Measurements from ENCODE around the gene POLD3.

POLD3 gene

DNA sequence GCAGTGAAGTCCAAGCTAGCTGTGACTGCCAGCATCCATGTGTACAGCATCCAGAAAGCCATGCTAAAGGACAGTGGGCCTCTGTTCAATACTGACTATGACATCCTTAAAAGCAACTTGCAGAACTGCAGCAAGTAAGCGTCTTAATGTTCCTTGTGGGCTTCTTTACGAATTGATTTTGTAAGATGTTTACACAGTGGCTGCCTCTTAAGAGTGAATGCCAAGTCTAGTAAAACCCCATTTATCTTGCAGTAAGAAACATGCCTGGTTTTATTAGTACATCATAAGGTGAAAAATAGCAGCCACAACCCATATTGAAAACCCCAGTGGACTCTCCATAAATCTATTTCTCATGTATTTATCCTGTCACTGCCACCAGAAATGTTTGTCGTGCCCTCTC, 20.5 kb downstream of the POLD3 start:
- Mint-ChIP-seq H3K36me3 (peaks cover 9% of the 10 kb centered on the region), H3K27me3 (no peaks in the 10 kb centered on the region), H3K9me3 (no peaks in the 10 kb centered on the region), H3K27ac (no peak overlapping the region), H3K4me3 (no peak overlapping the region), H3K4me1 (no peaks in the 10 kb centered on the region)

DNA sequence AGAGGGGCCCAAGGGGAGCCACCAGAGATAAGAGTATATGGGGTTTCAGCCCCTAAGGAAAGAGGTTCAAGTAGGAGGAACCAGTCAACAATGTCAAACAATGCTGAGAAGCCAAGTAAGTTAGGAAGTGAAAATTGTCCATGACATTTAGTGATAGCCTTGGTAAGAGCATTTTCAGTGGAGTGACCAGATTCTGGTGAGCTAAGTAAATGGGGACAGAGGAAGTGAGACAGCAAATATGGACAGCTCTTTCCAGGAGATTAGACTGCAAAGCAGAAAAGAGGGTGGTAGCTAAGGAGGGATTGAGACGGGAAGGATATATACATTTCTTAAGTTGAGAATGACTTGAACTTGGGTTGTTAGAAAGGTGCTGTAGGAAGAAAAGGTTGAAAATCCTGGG, 22.9 kb downstream of the POLD3 start:
- Mint-ChIP-seq H3K4me1 (no peaks in the 10 kb centered on the region), H3K36me3 (peaks cover 16% of the 10 kb centered on the region), H3K9me3 (no peaks in the 10 kb centered on the region), H3K27me3 (no peaks in the 10 kb centered on the region), H3K27ac (no peak overlapping the region), H3K4me3 (no peak overlapping the region)

DNA sequence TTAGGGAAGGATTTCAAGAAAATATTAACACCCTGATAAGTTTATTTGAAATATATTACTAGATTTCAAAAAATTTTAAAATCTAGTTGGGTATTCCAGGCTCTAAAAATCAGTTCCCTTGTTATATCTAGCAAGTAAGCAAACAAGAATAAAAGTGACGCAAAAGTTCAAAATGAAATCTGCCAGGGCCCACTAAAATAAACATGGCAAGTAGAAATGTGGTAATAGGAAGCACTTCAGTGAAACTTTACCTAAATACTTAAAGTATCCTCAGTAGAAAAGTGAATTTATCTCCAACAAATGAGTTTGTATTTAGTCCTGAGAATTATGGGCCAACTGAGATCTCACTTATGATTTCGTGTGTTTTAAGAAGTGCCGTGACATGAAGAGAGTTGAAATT, 23.6 kb downstream of the POLD3 start:
- Mint-ChIP-seq H3K36me3 (peaks cover 19% of the 10 kb centered on the region), H3K27ac (no peak overlapping the region), H3K9me3 (no peaks in the 10 kb centered on the region), H3K4me1 (no peaks in the 10 kb centered on the region), H3K4me3 (no peak overlapping the region), H3K27me3 (no peaks in the 10 kb centered on the region)

DNA sequence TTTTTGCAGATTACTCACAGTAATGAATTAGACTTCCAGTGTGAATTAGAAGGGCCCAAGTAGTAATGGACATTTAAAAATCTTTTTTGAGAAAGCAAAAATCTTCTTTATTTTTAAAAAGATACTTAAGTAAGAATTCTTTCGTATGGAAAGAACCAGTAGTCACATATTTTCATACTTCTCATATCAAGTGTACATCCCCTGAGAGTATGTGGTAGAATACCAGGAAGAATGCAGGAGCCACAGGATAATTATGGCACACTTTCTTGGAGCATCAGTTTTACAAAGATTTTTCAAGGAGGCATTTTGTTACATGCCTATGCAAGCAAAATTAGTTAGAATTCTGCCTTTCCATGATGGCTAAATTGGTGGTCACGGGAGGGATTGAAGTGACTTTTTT, 28.1 kb downstream of the POLD3 start:
- Mint-ChIP-seq H3K9me3 (no peaks in the 10 kb centered on the region), H3K36me3 (peaks cover 20% of the 10 kb centered on the region), H3K4me1 (no peaks in the 10 kb centered on the region), H3K4me3 (no peak overlapping the region), H3K27me3 (no peaks in the 10 kb centered on the region), H3K27ac (no peak overlapping the region)

DNA sequence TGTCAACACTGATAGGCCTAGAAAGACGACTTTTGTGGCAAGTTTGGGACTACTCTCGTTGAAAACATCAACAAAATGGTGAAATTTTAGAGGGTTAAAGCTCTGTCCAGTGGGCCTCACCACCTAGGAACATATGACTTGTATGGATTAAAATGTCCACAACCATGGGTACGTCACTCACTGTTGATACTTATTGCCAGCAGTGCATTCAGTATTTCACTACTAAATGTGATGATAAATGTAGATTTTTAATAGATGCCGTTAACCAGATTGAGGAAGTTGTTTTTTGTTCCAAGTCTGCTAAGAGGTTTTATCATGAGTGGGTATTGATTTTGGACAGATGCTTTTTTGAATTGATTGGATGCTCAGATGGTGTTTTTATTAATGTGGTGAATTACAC, 33.7 kb downstream of the POLD3 start:
- Mint-ChIP-seq H3K4me1 (no peaks in the 10 kb centered on the region), H3K9me3 (no peaks in the 10 kb centered on the region), H3K27ac (no peak overlapping the region), H3K4me3 (no peak overlapping the region), H3K36me3 (peaks cover 25% of the 10 kb centered on the region), H3K27me3 (no peaks in the 10 kb centered on the region)

DNA sequence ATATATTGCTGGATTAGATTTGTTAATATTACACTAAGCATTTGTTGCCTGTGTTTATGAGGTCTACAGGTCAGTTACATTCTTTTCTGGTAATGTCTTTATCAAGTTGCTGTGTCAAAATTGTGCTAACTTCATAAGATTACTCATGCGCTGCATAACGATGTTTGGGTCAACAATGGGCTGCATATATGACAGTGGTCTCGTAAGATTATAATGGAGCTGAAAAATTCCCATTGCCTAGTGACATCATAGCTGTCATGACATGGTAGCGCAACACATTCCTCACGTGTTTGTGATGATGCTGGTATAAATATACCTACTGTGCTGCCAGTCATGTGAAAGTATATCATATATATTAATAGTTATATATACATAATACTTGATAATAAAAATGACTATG, 34.2 kb downstream of the POLD3 start:
- Mint-ChIP-seq H3K27me3 (no peaks in the 10 kb centered on the region), H3K36me3 (peaks cover 22% of the 10 kb centered on the region), H3K4me3 (no peak overlapping the region), H3K27ac (no peak overlapping the region), H3K9me3 (no peaks in the 10 kb centered on the region), H3K4me1 (no peaks in the 10 kb centered on the region)

DNA sequence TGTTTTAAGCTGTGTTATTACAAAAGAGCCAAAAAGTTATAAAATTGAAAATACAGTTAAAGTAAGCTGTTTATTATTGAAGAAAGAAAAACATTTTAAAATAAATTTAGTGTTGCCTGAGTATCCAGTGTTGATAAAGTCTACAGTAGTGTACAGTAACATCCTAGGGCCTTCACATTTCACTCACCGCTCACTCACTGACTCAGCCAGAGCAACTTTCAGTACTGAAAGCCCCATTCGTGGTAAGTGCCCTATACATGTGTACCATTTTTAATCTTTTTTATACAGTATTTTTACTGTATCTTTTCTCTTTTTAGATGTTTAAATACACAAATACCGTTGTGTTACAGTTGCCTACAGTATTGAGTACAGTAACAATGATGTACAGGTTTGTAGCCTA, 35.0 kb downstream of the POLD3 start:
- Mint-ChIP-seq H3K27ac (no peak overlapping the region), H3K36me3 (peaks cover 22% of the 10 kb centered on the region), H3K4me3 (no peak overlapping the region), H3K4me1 (no peaks in the 10 kb centered on the region), H3K27me3 (no peaks in the 10 kb centered on the region), H3K9me3 (no peaks in the 10 kb centered on the region)

DNA sequence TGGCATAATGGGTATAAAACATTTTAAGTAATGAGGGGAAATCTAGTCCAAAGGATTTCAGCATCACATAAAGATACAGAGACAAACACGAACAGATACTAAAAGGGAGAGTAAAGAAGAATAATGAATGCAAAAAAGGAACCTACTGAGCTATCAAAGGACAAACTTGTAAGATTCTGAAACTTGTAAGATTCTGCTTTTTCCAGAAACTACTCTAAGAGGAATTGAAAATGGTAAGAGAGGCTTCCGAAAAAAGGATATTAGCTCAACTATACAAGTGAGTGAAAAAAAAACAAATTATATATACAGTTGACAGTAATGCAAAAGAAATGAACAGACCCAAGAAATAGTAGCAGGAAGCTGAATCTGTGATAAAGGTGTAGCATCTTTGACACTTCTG, 37.7 kb downstream of the POLD3 start:
- Mint-ChIP-seq H3K27ac (no peak overlapping the region), H3K36me3 (peaks cover 22% of the 10 kb centered on the region), H3K4me1 (no peaks in the 10 kb centered on the region)

DNA sequence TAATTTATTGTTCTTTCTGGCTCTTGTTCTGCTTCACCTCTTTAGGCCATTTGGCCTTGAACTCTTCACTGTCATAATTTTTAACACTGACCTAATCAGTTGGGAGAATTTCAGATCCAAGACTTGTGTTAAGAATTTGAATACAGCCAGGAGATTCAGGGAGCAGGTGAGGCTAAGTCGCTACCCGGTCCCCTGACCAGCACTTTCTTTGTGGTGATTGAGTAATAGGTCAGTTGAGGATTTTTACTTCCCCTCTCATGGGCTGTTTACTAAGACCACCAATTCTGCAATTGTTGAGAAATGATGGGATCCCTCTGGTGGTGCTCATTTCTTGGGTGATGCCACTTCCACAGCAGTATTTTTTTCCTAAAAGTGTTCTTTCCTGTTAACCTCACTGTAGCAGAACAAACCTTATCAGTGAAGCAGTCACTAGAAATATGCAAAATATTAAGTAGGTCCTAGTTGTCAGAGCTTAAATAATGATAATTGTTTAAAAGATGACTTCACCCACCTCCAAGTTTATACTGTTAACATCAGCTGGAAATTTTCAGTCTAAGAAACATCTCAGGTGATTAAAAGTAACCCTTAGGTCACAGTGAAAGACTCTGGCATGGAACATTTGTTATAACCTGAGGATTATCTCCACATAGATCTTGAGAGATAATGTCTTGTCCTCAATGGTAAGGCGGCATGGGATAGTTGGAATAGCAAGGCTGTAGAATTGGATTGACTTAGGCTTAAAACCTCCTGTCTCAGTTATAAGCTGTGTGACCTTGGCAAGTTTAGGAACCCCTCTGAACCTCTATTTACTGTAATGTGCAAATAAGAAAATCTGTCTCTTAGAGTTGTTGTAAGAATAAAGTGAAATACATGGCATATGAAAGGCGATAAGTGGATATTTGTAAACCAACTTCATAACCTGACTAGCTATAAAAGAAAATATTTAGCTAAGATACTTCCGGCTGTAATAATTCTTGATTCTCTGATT, 41.3 kb downstream of the POLD3 start:
- no peak overlapping the region for H3K27ac Mint-ChIP-seq

More for the DNA sequence above, 37.7 kb downstream of the POLD3 start:
- H3K4me3 Mint-ChIP-seq, result no peak overlapping the region
- H3K27me3 Mint-ChIP-seq, result no peaks in the 10 kb centered on the region
- no peaks in the 10 kb centered on the region for H3K9me3 Mint-ChIP-seq

DNA sequence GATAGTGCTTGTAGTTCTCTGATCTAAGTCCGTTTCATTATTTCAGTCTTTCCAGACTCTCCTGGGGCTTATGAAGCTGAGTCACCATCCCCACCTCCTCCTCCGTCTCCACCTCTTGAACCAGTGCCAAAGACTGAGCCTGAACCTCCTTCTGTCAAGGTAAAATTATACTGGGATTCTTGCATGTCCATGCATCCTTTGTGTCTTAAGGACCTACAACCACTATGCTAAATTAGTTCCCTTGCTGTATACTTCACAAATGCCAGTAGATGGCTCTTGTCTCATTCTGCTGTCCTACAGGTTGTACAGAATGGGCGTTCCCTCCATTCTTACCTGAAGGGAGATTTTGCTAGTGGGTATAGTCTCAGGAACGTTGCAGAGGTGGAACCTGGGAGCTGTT, 42.2 kb downstream of the POLD3 start:
- no peaks in the 10 kb centered on the region for H3K9me3 Mint-ChIP-seq
- no peak overlapping the region for H3K4me3 Mint-ChIP-seq
- peaks cover 6% of the 10 kb centered on the region for H3K4me1 Mint-ChIP-seq
- H3K27me3 Mint-ChIP-seq, result no peaks in the 10 kb centered on the region
- peaks cover 24% of the 10 kb centered on the region for H3K36me3 Mint-ChIP-seq
- no peak overlapping the region for H3K27ac Mint-ChIP-seq

More for the DNA sequence above, 41.3 kb downstream of the POLD3 start:
- H3K4me3 Mint-ChIP-seq, result no peak overlapping the region
- peaks cover 27% of the 10 kb centered on the region for H3K36me3 Mint-ChIP-seq
- no peaks in the 10 kb centered on the region for H3K9me3 Mint-ChIP-seq
- H3K4me1 Mint-ChIP-seq, result peaks cover 6% of the 10 kb centered on the region
- H3K27me3 Mint-ChIP-seq, result no peaks in the 10 kb centered on the region

DNA sequence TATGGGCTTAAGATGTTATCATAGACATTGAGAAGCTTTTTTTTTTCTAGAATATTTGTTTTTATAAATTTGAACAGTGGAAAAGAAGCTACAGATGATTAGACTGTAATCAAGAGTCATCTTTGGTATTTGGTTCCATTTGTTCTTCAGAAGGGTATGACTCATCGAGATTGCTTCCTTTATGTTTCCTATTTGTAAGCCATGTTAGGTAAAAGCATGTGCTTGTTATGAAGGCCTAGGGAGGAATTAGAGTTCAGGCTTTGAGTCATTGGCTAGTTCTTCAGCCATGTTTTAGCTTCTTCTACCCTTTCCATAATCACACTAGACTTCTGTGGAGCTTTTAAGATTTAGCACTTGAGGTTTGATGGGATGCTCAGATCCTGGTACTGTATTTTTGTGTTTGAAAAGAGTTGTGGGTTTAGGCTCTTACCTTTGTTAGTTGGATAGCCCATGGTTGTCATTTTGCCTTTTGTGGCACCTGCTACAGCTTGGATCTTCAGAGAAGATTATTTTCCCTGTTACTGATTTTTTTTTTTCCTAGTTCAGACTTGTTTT, 44.3 kb downstream of the POLD3 start:
- H3K36me3 Mint-ChIP-seq, result peaks cover 32% of the 10 kb centered on the region
- no peaks in the 10 kb centered on the region for H3K9me3 Mint-ChIP-seq
- peak overlapping the region; percentile 84 for H3K27ac Mint-ChIP-seq
- peaks cover 6% of the 10 kb centered on the region for H3K4me1 Mint-ChIP-seq
- no peak overlapping the region for H3K4me3 Mint-ChIP-seq
- H3K27me3 Mint-ChIP-seq, result no peaks in the 10 kb centered on the region

DNA sequence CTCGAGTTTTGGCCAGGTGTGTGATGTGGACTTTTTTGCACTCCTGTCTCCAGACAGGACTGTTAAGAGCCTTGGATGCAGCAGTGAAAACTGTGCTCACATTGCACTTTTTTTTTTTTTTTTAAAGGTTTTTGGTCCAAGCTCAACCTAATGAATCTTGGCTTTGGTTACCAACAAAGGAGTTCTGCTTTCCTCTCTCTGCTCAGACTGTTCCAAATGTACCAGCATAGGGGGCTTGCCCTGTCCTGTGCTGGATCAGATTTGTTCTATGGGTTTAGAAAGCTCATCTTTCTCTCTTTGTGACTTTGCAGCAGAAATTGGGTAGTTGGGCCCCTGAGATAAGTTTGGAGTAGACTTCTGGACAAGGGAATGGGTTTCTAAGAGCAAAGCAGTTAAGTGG, 45.3 kb downstream of the POLD3 start:
- H3K4me1 Mint-ChIP-seq, result peaks cover 6% of the 10 kb centered on the region
- H3K27me3 Mint-ChIP-seq, result no peaks in the 10 kb centered on the region
- H3K27ac Mint-ChIP-seq, result no peak overlapping the region
- H3K4me3 Mint-ChIP-seq, result no peak overlapping the region
- peaks cover 35% of the 10 kb centered on the region for H3K36me3 Mint-ChIP-seq
- H3K9me3 Mint-ChIP-seq, result no peaks in the 10 kb centered on the region

DNA sequence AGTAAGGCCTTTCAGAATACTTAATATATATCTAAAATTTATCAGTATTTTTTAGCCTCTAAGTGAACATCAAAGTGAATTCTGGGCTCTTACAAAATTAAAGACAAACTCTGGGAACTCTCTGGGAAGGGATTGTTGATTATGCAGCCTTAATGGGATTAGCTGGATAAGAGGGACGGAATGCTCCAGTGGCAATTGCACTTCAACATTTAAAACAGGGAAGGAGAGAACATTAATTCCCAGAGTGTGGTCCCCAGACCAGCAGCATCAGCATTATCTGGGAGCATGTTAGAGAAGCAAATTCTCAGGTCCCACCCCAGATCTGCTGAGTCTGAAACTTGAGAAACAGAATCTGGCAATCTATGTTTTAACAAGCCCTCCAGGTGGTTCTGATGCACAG, 46.5 kb downstream of the POLD3 start:
- Mint-ChIP-seq H3K4me3 (no peak overlapping the region), H3K4me1 (peaks cover 6% of the 10 kb centered on the region), H3K9me3 (no peaks in the 10 kb centered on the region), H3K36me3 (peaks cover 41% of the 10 kb centered on the region), H3K27me3 (no peaks in the 10 kb centered on the region), H3K27ac (no peak overlapping the region)

DNA sequence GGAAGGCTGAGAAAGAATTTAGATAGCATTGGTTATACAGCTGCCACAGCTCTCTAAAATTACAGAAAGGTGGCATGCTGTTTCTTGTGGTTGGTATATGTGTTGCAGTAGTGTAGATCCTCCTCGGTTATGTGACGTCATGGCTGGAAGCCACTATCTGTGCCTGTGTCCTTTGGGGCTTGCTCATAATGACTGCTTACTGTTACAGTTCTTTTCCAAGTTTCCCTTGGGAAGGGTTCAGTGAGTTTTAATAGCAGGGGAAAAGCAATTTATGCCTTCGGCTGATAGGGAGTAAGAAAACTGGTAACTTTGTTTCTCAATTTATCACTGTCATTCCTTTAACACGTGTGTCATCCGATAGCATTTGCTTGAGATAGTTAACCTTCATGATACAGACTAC, 47.2 kb downstream of the POLD3 start:
- H3K4me1 Mint-ChIP-seq, result peaks cover 6% of the 10 kb centered on the region
- H3K27ac Mint-ChIP-seq, result no peak overlapping the region
- no peaks in the 10 kb centered on the region for H3K27me3 Mint-ChIP-seq
- no peaks in the 10 kb centered on the region for H3K9me3 Mint-ChIP-seq
- no peak overlapping the region for H3K4me3 Mint-ChIP-seq
- peaks cover 41% of the 10 kb centered on the region for H3K36me3 Mint-ChIP-seq

DNA sequence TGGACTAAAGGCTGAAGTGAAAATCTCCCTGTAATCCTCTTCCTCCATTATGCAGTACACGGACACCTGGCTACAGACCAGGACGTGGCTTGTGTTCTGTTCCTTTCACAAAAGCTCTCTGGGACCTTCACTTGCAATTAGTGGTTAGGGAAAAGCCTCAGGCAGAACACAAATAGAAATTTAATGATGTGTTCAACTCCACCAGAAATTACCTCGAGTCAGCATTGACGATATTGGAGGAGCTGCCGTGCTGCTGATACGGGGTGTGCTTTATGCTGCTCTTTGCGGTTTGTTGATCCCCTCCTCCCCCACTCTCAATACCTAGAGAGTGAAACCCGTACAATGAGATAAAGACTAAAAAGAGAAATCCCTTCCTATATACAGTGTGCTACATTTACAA, 48.9 kb downstream of the POLD3 start:
- Mint-ChIP-seq H3K27me3 (no peaks in the 10 kb centered on the region), H3K27ac (no peak overlapping the region), H3K4me1 (peaks cover 6% of the 10 kb centered on the region), H3K4me3 (no peak overlapping the region), H3K9me3 (no peaks in the 10 kb centered on the region), H3K36me3 (peaks cover 40% of the 10 kb centered on the region)

DNA sequence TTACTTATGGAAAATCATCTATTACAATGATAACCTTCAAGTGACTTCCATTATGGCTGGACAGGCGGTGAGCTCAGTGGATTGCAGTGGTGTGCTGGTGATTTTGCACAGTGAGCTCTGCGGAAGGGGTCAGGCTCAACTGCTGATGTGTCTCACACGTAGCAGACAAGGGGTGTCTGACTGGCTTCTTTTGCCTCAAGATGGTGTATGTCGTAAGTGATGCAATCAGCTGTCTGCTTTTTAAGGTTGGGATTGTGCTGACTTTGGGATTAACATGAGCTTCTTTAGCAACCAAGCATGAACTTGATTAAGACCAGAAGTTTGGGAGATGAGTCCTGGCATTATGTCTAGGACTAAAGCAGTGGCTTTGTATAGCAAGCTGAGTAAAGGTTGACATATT, 49.5 kb downstream of the POLD3 start:
- no peak overlapping the region for H3K4me3 Mint-ChIP-seq
- no peaks in the 10 kb centered on the region for H3K4me1 Mint-ChIP-seq
- H3K36me3 Mint-ChIP-seq, result peaks cover 37% of the 10 kb centered on the region
- no peaks in the 10 kb centered on the region for H3K9me3 Mint-ChIP-seq
- H3K27me3 Mint-ChIP-seq, result no peaks in the 10 kb centered on the region
- no peak overlapping the region for H3K27ac Mint-ChIP-seq

Data from activated naive CD4-positive, alpha-beta T cell treated with anti-CD3 and anti-CD28 coated beads, Interleukin-2, amount 50 U/mL, for 24 hours (primary cell).